Panc1 (cell line): ENCODE measurements around the gene CDH3. TPM values are rescaled to one million over a fixed set of nuclear protein-coding genes. Genes with fewer than 3 reads are reported as not detected.

Experiments
- ATAC-seq: fragments of 200-7000 bp; cut with Tn5 transposase; 2 replicates; pipeline ENCODE4 v1.9.1; 2020; ENCODE audit warnings: mild to moderate bottlenecking, moderate library complexity
- BruUV-seq: library from RNA; stranded (reverse); fragments of 400-500 nt; replicated peaks from 2 replicates; lab custom pipeline; 2021; lab: Mats Ljungman, UMichigan
- CTCF ChIA-PET: fragments of 300-600 bp; sonication (Branson Sonifier 250); formaldehyde crosslinking; loops from one replicate; lab custom pipeline; 2022; ENCODE audit warnings: antibody characterized with exemption; lab: Charles Lee
- POLR2A ChIA-PET: fragments of 300-600 bp; sonication (Branson Sonifier 250); formaldehyde crosslinking; loops from one replicate; lab custom pipeline; 2022; ENCODE audit warnings: antibody characterized with exemption; lab: Charles Lee
- DNase-seq: peaks from one replicate; pipeline ENCODE4 v3.0.0-alpha.2; 2010; ENCODE audit warnings: low read depth, low spot score
- H3K27ac ChIP-seq: 2 replicates; pipeline ENCODE4 v1.5.1; 2011; ENCODE audit warnings: mild to moderate bottlenecking, low read length, inconsistent platforms
- H3K27me3 ChIP-seq: fragments of 200-500 bp; sonication (Bioruptor generic); 2 replicates; pipeline ENCODE4 v1.6.0; 2014; ENCODE audit warnings: low read length, inconsistent platforms; ENCODE audit not compliant: control insufficient read depth, insufficient read depth
- H3K36me3 ChIP-seq: fragments of 200-500 bp; sonication (Bioruptor generic); 2 replicates; pipeline ENCODE4 v1.5.1; 2014; ENCODE audit warnings: inconsistent platforms, mild to moderate bottlenecking, low read length, moderate library complexity; ENCODE audit not compliant: control insufficient read depth, insufficient read depth
- H3K4me1 ChIP-seq: 2 replicates; pipeline ENCODE4 v1.5.1; 2011; ENCODE audit warnings: inconsistent platforms, mild to moderate bottlenecking, low read length, moderate library complexity; ENCODE audit not compliant: control insufficient read depth, insufficient read depth
- H3K4me3 ChIP-seq, 2 experiments: 2 replicates each; pipeline ENCODE4 v1.5.1; 2011 to 2012; ENCODE audit warnings: low read depth in 2 of 2, low read length in 2 of 2, mild to moderate bottlenecking in 2 of 2, inconsistent platforms in 1 of 2, moderate library complexity in 1 of 2
- H3K9me3 ChIP-seq: fragments of 200-500 bp; sonication (Bioruptor generic); 2 replicates; pipeline ENCODE4 v1.5.1; 2014; ENCODE audit warnings: low read depth, mild to moderate bottlenecking, inconsistent platforms, low read length, moderate library complexity; ENCODE audit not compliant: control insufficient read depth, insufficient read depth
- CTCF ChIP-seq: fragments of 450-650 bp; IDR thresholded peaks from 2 replicates; pipeline ENCODE4 v1.5.1; 2017; ENCODE audit warnings: mild to moderate bottlenecking
- POLR2AphosphoS5 ChIP-seq: IDR thresholded peaks from 2 replicates; pipeline ENCODE4 v1.6.1; 2012; ENCODE audit warnings: mild to moderate bottlenecking, low read depth, low read length, moderate library complexity
- SIN3A ChIP-seq: IDR thresholded peaks from 2 replicates; pipeline ENCODE4 v1.6.1; 2012; ENCODE audit warnings: low read depth, mild to moderate bottlenecking, low read length, moderate library complexity, borderline replicate concordance; ENCODE audit not compliant: insufficient read depth
- TCF7L2 ChIP-seq: IDR thresholded peaks from 2 replicates; pipeline ENCODE4 v1.6.1; 2011; ENCODE audit warnings: mild to moderate bottlenecking, low read depth, low read length, inconsistent platforms
- in situ Hi-C: cut with HindIII; loops from 2 replicates; pipeline ENCODE4 v1.10.0; 2016; ENCODE audit warnings: low sequenced_read_pairs, low pct_unique_long_range_greater_than_20kb
- intact Hi-C: fragments of 100-400 bp; cut with micrococcal nuclease; formaldehyde crosslinking; loops from one replicate; pipeline ENCODE4 v1.10.0; 2022; ENCODE audit not compliant: unreplicated experiment
- total RNA-seq: library from RNA; stranded (reverse); gene quantifications from one replicate; pipeline ENCODE4 v1.2.1, GENCODE V29; 2021; ENCODE audit not compliant: unreplicated experiment
- TF ChIP-seq, protein P1 (sequence below), 2 experiments: IDR thresholded peaks; 2 replicates each; pipeline ENCODE4 v1.6.1; 2011 to 2012; ENCODE audit warnings: low read depth in 2 of 2, control low read depth in 1 of 2, low read length in 1 of 2, mild to moderate bottlenecking in 1 of 2, moderate library complexity in 1 of 2; ENCODE audit not compliant: insufficient read depth in 1 of 2

Gene CDH3
- total RNA-seq, 1 experiment from 2014 or later = 16.7 TPM

DNA sequence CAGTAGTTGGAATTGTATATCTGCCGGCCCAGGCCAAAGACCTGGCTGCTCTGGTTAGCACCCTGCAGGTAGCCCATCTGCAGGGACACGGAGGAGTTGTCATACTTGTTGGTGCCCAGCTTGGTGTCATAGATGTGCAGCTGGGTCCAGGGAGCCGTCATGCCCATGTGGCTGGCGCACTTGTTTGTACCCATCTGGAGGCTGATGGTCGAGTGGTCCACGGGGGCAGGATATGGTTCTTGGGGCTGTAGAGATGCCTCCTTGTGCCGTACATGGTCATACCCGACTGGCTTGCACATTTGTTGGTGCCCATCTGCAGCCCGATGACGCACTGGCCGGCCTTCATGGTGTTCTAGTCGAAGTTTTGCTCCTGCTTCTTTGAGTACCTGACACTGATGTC is 6.0 kb downstream of the CDH3 start:
- POLR2A ChIA-PET = no interaction called here
- Histone ChIP-seq H3K36me3 (no peaks in the 10 kb centered on the region; the same call in 1 of the 2 replicates), H3K4me3 (no peak overlapping the region), H3K27ac (no peak overlapping the region), H3K9me3 (no peaks in the 10 kb centered on the region), H3K4me1 (peaks cover 9% of the 10 kb centered on the region; the same call in 1 of the 2 replicates), H3K27me3 (no peaks in the 10 kb centered on the region; the same call in 1 of the 2 replicates)
- CTCF ChIA-PET = no interaction called here
- in situ Hi-C loops (no loop called here), intact Hi-C loops (no loop called here)
- BruUV-seq = no TSS peak
- DNase-seq (no peak), ATAC-seq (no peak)
- TF ChIP-seq, protein P1, sequence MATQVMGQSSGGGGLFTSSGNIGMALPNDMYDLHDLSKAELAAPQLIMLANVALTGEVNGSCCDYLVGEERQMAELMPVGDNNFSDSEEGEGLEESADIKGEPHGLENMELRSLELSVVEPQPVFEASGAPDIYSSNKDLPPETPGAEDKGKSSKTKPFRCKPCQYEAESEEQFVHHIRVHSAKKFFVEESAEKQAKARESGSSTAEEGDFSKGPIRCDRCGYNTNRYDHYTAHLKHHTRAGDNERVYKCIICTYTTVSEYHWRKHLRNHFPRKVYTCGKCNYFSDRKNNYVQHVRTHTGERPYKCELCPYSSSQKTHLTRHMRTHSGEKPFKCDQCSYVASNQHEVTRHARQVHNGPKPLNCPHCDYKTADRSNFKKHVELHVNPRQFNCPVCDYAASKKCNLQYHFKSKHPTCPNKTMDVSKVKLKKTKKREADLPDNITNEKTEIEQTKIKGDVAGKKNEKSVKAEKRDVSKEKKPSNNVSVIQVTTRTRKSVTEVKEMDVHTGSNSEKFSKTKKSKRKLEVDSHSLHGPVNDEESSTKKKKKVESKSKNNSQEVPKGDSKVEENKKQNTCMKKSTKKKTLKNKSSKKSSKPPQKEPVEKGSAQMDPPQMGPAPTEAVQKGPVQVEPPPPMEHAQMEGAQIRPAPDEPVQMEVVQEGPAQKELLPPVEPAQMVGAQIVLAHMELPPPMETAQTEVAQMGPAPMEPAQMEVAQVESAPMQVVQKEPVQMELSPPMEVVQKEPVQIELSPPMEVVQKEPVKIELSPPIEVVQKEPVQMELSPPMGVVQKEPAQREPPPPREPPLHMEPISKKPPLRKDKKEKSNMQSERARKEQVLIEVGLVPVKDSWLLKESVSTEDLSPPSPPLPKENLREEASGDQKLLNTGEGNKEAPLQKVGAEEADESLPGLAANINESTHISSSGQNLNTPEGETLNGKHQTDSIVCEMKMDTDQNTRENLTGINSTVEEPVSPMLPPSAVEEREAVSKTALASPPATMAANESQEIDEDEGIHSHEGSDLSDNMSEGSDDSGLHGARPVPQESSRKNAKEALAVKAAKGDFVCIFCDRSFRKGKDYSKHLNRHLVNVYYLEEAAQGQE (IDR thresholded peaks at IDR 0.05; ENCODE audit: insufficient read depth in 1 of 2, low read depth in 2 of 2, low read length in 1 of 2) = no peak
- TF ChIP-seq TCF7L2 = no peak
- no peak for TF ChIP-seq POLR2AphosphoS5
- TF ChIP-seq CTCF = no peak
- no peak for TF ChIP-seq SIN3A

GRCh38 chr16:68652659-68653058 is 7.5 kb downstream of the CDH3 start:
- DNase-seq (no peak), ATAC-seq (no peak)
- Histone ChIP-seq H3K9me3 (no peaks in the 10 kb centered on the region), H3K36me3 (no peaks in the 10 kb centered on the region), H3K27me3 (no peaks in the 10 kb centered on the region; the same call in 1 of the 2 replicates), H3K4me1 (peaks cover 7% of the 10 kb centered on the region), H3K4me3 (no peak overlapping the region), H3K27ac (no peak overlapping the region)
- TF ChIP-seq SIN3A (no peak), CTCF (no peak), POLR2AphosphoS5 (no peak), TCF7L2 (no peak)
- TF ChIP-seq, protein P1 (IDR thresholded peaks at IDR 0.05; ENCODE audit: insufficient read depth in 1 of 2, low read depth in 2 of 2, low read length in 1 of 2) = no peak
- ChIA-PET POLR2A (no interaction called here), CTCF (no interaction called here)
- in situ Hi-C loops = no loop called here
- BruUV-seq = no TSS peak
- intact Hi-C loops = no loop called here
